Neural progenitor cell (in vitro differentiated cells): Measurements from ENCODE around the gene MRAP2.

Experiments
- CTCF ChIP-seq: fragments of 200-600 bp; sonication (generic); IDR thresholded peaks from 2 replicates; pipeline ENCODE4 v1.5.1; 2017; ENCODE audit warnings: antibody characterized with exemption, mild to moderate bottlenecking
- EZH2 ChIP-seq: fragments of 200-600 bp; sonication (generic); IDR thresholded peaks from 2 replicates; pipeline ENCODE4 v1.6.1; 2017; ENCODE audit warnings: antibody characterized with exemption, mild to moderate bottlenecking, moderate library complexity

- no peak for TF ChIP-seq CTCF
- no peak for TF ChIP-seq EZH2
These were observed 16.8 kb downstream of the MRAP2 start for GRCh38 chr6:84050408-84050807.
